ENCODE measurements around the gene TAGLN. TPM values are rescaled to one million over a fixed set of nuclear protein-coding genes. Genes with fewer than 3 reads are reported as not detected.

Gene TAGLN
- total and polyA plus RNA-seq, 2 donors (not counting 1 experiment from before 2014, with no cell fraction given) = 17.9 to 51.8 TPM

DNA sequence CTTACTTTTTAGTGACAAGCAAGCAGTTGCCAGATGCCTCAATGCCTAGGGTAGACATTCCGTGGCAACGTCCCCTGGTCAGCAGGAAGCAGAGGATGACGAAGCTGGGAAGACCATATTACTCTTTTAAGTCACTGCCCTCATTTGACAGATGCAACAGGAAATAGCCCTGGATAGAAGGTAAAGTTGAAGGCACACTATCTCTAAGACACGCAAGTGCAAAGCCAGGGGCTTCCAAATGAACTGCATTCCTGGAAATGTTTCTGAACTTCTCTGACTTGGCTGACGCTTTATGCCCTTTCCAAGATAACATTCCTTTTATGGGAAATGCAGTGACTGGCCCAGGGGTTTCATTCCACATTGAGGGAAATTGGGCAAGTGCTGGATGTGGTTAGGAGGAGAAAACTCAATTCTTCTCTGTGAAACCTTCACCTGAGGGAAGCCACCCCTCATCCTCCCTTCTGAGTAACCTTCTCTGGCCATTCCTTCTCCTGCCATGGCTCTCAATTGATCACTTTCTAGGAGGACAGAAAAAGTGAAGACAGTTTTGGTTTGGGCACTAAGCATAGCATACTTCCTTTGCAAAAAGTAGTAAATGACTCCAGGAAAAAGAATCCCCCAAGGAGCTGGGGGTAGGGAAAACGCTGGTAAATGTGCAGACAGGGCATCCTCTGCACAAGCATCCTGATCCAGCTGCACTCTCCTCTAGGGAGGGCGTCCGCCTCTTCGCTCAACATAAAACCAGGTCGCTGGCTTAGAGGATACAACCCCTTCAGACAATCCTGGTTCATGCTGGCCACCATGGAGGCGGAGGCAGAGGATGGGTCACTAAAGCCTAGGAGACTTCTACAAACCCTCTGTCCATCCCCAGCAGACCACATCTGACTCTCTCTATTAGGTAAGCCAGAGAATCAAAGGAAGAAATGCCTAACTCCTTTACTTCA lies 18.2 kb downstream of the TAGLN start:
- POLR2A ChIA-PET = no interaction called here

More for the DNA sequence above, 18.2 kb downstream of the TAGLN start:
- Histone ChIP-seq H3K9me3 (ENCODE audit: control extremely low read depth in 1 of 3, control insufficient read depth in 2 of 3, insufficient read depth in 1 of 3, low read length in 2 of 3) (no peaks in the 10 kb centered on the region), H3K79me2 (ENCODE audit: control insufficient read depth, insufficient read depth, low read length) (peaks cover 39% of the 10 kb centered on the region), H3K9ac (ENCODE audit: low read length) (no peak overlapping the region), H2AFZ (ENCODE audit: insufficient read depth, low read depth, low read length, poor library complexity, severe bottlenecking) (no peak overlapping the region), H3K27ac (ENCODE audit: low read length in 2 of 2) (no peak overlapping the region), H3K4me3 (ENCODE audit: control extremely low read depth in 1 of 5, extremely low read depth in 1 of 5, insufficient read depth in 1 of 5, low read depth in 2 of 5, low read length in 4 of 5) (no peak overlapping the region), H3K27me3 (replicated peaks in 1 of 4; ENCODE audit: control extremely low read depth in 1 of 4, control insufficient read depth in 3 of 4, insufficient read depth in 4 of 4, low read length in 3 of 4) (no peaks in the 10 kb centered on the region), H3K36me3 (replicated peaks in 1 of 2; ENCODE audit: control extremely low read depth in 1 of 2, control insufficient read depth in 1 of 2, extremely low read depth in 1 of 2, insufficient read depth in 2 of 2, low read length in 1 of 2) (peaks cover 5 to 86% of the 10 kb centered on the region in 2 experiments), H3K4me1 (ENCODE audit: control insufficient read depth in 2 of 2, insufficient read depth in 2 of 2, low read length in 2 of 2) (no peaks in the 10 kb centered on the region), H4K20me1 (ENCODE audit: control insufficient read depth, insufficient read depth, low read length, poor library complexity, severe bottlenecking) (peaks cover 14% of the 10 kb centered on the region), H3K4me2 (replicated peaks; ENCODE audit: low read depth, low read length, poor library complexity, severe bottlenecking) (no peak overlapping the region)
- TF ChIP-seq, protein P1, sequence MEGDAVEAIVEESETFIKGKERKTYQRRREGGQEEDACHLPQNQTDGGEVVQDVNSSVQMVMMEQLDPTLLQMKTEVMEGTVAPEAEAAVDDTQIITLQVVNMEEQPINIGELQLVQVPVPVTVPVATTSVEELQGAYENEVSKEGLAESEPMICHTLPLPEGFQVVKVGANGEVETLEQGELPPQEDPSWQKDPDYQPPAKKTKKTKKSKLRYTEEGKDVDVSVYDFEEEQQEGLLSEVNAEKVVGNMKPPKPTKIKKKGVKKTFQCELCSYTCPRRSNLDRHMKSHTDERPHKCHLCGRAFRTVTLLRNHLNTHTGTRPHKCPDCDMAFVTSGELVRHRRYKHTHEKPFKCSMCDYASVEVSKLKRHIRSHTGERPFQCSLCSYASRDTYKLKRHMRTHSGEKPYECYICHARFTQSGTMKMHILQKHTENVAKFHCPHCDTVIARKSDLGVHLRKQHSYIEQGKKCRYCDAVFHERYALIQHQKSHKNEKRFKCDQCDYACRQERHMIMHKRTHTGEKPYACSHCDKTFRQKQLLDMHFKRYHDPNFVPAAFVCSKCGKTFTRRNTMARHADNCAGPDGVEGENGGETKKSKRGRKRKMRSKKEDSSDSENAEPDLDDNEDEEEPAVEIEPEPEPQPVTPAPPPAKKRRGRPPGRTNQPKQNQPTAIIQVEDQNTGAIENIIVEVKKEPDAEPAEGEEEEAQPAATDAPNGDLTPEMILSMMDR (IDR thresholded peaks at IDR 0.05) = no peak
- no peak for TF ChIP-seq EZH2 (IDR thresholded peaks at IDR 0.05; ENCODE audit: borderline replicate concordance, insufficient read depth, low read depth, low read length, poor library complexity, severe bottlenecking)
- peak overlapping the region; percentile 41 for H3K27ac Mint-ChIP-seq
- no peak overlapping the region for H3K4me3 Mint-ChIP-seq
- H3K27me3 Mint-ChIP-seq = no peaks in the 10 kb centered on the region
- peaks cover 4% of the 10 kb centered on the region for H3K4me1 Mint-ChIP-seq
- no peaks in the 10 kb centered on the region for H3K9me3 Mint-ChIP-seq (ENCODE audit: insufficient read depth)
- CTCF ChIA-PET = interaction anchor here (0.7 to 19.9 kb wide), 3 partner anchors 9 to 38 kb away, joined by 3 to 309 read pairs (median 3); partner anchors contain the start of gene SIDT2
- intact Hi-C loops (cut with micrococcal nuclease) = no loop called here
- ATAC-seq (ENCODE audit: low read depth) (no peak), DNase-seq (no peak)
- WGBS (ENCODE audit: insufficient coverage) = 94% methylated on average over 8 of the region's 11 CpGs

Measured in B cell (primary cell).